Keratinocyte (primary cell): Measurements from ENCODE around the gene IWS1. TPM values are rescaled to one million over a fixed set of nuclear protein-coding genes. Genes with fewer than 3 reads are reported as not detected.
"Not testable (repeated sequence)": the region's sequence is repeated elsewhere in the genome, so short reads cannot be mapped to it uniquely, and the experiment has no call there.

Experiments
- DNase-seq: peaks from one replicate; pipeline ENCODE4 v3.0.0-alpha.2; 2011; ENCODE audit warnings: low read depth, missing footprints, low spot score
- FAIRE-seq: peaks from 2 replicates; lab custom pipeline; 2011; peaks lifted over from hg19 to GRCh38; lab: Jason Lieb, UNC
- H2AFZ ChIP-seq: 2 replicates; pipeline ENCODE4 v1.6.0; 2012; ENCODE audit warnings: low read length, control low read depth, inconsistent platforms; ENCODE audit not compliant: control insufficient read depth
- H3K27ac ChIP-seq: 2 replicates; pipeline ENCODE4 v1.5.1; 2011; ENCODE audit warnings: low read length; ENCODE audit not compliant: control insufficient read depth, insufficient read depth
- H3K27me3 ChIP-seq: 3 replicates; pipeline ENCODE4 v1.6.0; 2011; ENCODE audit warnings: low read length; ENCODE audit not compliant: control insufficient read depth, insufficient read depth; ENCODE audit errors: extremely low read depth
- H3K36me3 ChIP-seq, 2 experiments: 2 replicates in 1 of 2; 3 replicates in 1 of 2; pipeline ENCODE4 v1.5.1; 2011; ENCODE audit warnings: low read length in 2 of 2, mild to moderate bottlenecking in 1 of 2; ENCODE audit not compliant: control insufficient read depth in 2 of 2, insufficient read depth in 2 of 2; ENCODE audit errors: extremely low read depth in 1 of 2
- H3K4me1 ChIP-seq: 3 replicates; pipeline ENCODE4 v1.5.1; 2011; ENCODE audit warnings: low read length; ENCODE audit not compliant: control insufficient read depth, insufficient read depth; ENCODE audit errors: extremely low read depth
- H3K4me2 ChIP-seq: 3 replicates; pipeline ENCODE4 v1.6.0; 2011; ENCODE audit warnings: low read depth, low read length; ENCODE audit not compliant: control insufficient read depth, insufficient read depth; ENCODE audit errors: extremely low read depth
- H3K4me3 ChIP-seq, 3 experiments: fragments of 200-600 bp in 1 of 3; sonication (generic) in 1 of 3; 2 replicates in 2 of 3; 3 replicates in 1 of 3; pipeline ENCODE4 v1.5.1; 2011 to 2016; ENCODE audit warnings: low read length in 3 of 3, mild to moderate bottlenecking in 3 of 3, control low read depth in 2 of 3, inconsistent platforms in 1 of 3, low read depth in 1 of 3, mixed read lengths in 1 of 3, mixed run types in 1 of 3, moderate library complexity in 1 of 3; ENCODE audit not compliant: control insufficient read depth in 2 of 3, insufficient read depth in 2 of 3; ENCODE audit errors: extremely low read depth in 1 of 3
- H3K79me2 ChIP-seq: 2 replicates; pipeline ENCODE4 v1.6.0; 2012; ENCODE audit warnings: low read length; ENCODE audit not compliant: control insufficient read depth, insufficient read depth
- H3K9ac ChIP-seq: 3 replicates; pipeline ENCODE4 v1.6.0; 2011; ENCODE audit warnings: low read length; ENCODE audit not compliant: control insufficient read depth, insufficient read depth; ENCODE audit errors: extremely low read depth
- H3K9me1 ChIP-seq: 3 replicates; pipeline ENCODE4 v1.6.0; 2011; ENCODE audit warnings: low read length; ENCODE audit not compliant: control insufficient read depth, insufficient read depth; ENCODE audit errors: extremely low read depth
- H3K9me3 ChIP-seq: 2 replicates; pipeline ENCODE4 v1.5.1; 2012; ENCODE audit warnings: low read depth, low read length; ENCODE audit not compliant: control insufficient read depth
- H4K20me1 ChIP-seq: 3 replicates; pipeline ENCODE4 v1.6.0; 2011; ENCODE audit warnings: low read length; ENCODE audit not compliant: control insufficient read depth, insufficient read depth; ENCODE audit errors: extremely low read depth
- EZH2 ChIP-seq: IDR thresholded peaks from one replicate; pipeline ENCODE4 v1.6.1; 2012; ENCODE audit warnings: inconsistent platforms, mild to moderate bottlenecking, low read length, moderate library complexity
- dilution Hi-C: fragments of 300-500 bp; cut with MboI; formaldehyde crosslinking; loops from one replicate; pipeline ENCODE4 v1.7.0; 2020; ENCODE audit warnings: low sequenced_read_pairs; ENCODE audit not compliant: extremely low pct_ligation_motif_present
- polyA plus RNA-seq, 5 experiments: library from polyadenylated mRNA; depleted of rRNA in 3 of 5; stranded (reverse) in 3 of 5; stranded (forward) in 1 of 5; unstranded in 1 of 5; fragments of >200 nt; gene quantifications; 1 replicate in 1 of 5; 2 replicates in 3 of 5; 3 replicates in 1 of 5; pipeline versions ENCODE4 v1.2.1 to v1.2.3, GENCODE V29; 2011 to 2012; ENCODE audit warnings: missing spikeins in 2 of 5, low read depth in 1 of 5, low replicate concordance in 1 of 5
- TF ChIP-seq, protein P1 (sequence below), 3 experiments: IDR thresholded peaks in 1 of 3; conservative IDR thresholded peaks in 1 of 3; optimal IDR thresholded peaks in 1 of 3; 2 replicates in 2 of 3; 3 replicates in 1 of 3; pipeline versions ENCODE3 to v1.5.1; 2011; ENCODE audit warnings: low read length in 3 of 3, mild to moderate bottlenecking in 3 of 3, moderate library complexity in 2 of 3, control low read depth in 1 of 3, inconsistent platforms in 1 of 3; ENCODE audit not compliant: insufficient read depth in 2 of 3; ENCODE audit errors: extremely low read depth in 1 of 3

Gene IWS1
- polyA plus RNA-seq, 1 donor (not counting 4 experiments of a cell fraction or from before 2014, with no cell fraction given) = 52.0 TPM

DNA sequence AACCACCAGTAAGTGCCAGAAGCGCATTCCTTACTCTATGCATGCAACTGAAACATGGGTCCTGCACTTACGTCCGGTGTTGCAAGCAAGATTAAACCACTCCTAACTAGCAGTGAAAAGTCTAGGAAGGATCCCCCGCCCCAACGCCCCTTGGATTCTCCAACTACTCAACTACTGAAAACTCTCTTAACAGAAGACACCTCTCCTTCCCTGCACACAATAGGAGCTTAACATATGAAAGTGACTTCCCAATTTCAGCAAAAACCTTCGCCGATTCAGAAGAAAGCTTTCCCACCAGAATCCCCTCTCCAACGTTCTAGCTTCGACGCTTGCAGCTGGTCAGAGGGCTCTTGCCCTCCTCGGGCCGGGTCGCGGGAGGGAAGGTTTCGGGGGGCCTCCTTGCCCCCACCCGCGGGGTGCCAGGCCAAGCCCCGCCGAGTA is 578 bp downstream of the IWS1 start:
- no peaks in the 10 kb centered on the region for H3K9me3 ChIP-seq
- DNase-seq = no peak
- peak overlapping the region; percentile 95 for H3K4me2 ChIP-seq
- no peaks in the 10 kb centered on the region for H3K27me3 ChIP-seq
- dilution Hi-C loops = no loop called here
- H3K9me1 ChIP-seq = no peaks in the 10 kb centered on the region
- peak overlapping the region; percentile 98 for H3K9ac ChIP-seq
- H3K36me3 ChIP-seq = peaks cover 5 to 7% of the 10 kb centered on the region in 2 experiments
- peaks cover 15% of the 10 kb centered on the region for H3K4me1 ChIP-seq
- H3K4me3 ChIP-seq = peak overlapping the region; percentile 85 to 96 (median 93)
- H4K20me1 ChIP-seq = no peaks in the 10 kb centered on the region
- peaks cover 54% of the 10 kb centered on the region for H3K79me2 ChIP-seq
- H2AFZ ChIP-seq = peak overlapping the region; percentile 82
- peak; percentile 60 for FAIRE-seq
- peak overlapping the region; percentile 100 for H3K27ac ChIP-seq
- no peak for TF ChIP-seq EZH2
- TF ChIP-seq, protein P1, sequence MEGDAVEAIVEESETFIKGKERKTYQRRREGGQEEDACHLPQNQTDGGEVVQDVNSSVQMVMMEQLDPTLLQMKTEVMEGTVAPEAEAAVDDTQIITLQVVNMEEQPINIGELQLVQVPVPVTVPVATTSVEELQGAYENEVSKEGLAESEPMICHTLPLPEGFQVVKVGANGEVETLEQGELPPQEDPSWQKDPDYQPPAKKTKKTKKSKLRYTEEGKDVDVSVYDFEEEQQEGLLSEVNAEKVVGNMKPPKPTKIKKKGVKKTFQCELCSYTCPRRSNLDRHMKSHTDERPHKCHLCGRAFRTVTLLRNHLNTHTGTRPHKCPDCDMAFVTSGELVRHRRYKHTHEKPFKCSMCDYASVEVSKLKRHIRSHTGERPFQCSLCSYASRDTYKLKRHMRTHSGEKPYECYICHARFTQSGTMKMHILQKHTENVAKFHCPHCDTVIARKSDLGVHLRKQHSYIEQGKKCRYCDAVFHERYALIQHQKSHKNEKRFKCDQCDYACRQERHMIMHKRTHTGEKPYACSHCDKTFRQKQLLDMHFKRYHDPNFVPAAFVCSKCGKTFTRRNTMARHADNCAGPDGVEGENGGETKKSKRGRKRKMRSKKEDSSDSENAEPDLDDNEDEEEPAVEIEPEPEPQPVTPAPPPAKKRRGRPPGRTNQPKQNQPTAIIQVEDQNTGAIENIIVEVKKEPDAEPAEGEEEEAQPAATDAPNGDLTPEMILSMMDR (optimal IDR thresholded peaks at IDR 0.05 in 1 of 3, IDR thresholded peaks at IDR 0.05 in 1 of 3, conservative IDR thresholded peaks at IDR 0.05 in 1 of 3; ENCODE audit: extremely low read depth in 1 of 3, insufficient read depth in 2 of 3, low read length in 3 of 3) = no peak

DNA sequence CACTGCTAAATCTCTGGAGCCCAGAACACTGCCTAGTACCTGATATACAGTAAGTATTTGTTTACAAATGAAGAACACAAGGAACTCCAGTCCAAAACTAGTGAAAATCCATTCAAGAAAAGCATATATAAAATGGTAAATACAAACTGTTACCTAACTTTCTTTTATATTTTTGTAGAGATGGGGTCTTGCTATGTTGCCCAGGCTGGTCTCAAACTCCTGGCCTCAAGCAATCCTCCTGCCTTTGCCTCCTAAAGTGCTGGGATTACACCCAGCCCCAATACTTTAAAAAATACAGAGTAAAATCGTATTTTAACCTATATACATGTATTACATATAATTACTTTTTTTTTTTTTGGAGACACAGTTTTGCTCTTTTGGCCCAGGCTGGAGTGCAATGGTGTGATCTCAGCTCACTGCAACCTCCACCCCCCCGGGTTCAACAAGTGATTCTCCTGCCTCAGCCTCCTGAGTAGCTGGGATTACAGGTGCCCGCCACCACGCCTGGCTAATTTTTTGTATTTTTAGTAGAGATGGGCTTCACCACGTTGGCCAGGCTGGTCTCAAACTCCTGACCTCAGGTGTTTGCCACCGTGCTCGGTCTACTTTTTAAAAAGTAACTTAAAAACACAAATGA is 2.0 kb downstream of the IWS1 start:
- H3K27ac ChIP-seq, H3K36me3 ChIP-seq, H3K9me3 ChIP-seq, H4K20me1 ChIP-seq, H3K9ac ChIP-seq, DNase-seq, FAIRE-seq, H2AFZ ChIP-seq, H3K4me2 ChIP-seq, H3K4me3 ChIP-seq, H3K9me1 ChIP-seq, H3K27me3 ChIP-seq, dilution Hi-C loops: not testable (repeated sequence)
- Histone ChIP-seq H3K79me2 (peaks cover 67% of the 10 kb centered on the region), H3K4me1 (peaks cover 10% of the 10 kb centered on the region)
